Measurements from ENCODE around the gene CACNG4.

CACNG4 gene

DNA sequence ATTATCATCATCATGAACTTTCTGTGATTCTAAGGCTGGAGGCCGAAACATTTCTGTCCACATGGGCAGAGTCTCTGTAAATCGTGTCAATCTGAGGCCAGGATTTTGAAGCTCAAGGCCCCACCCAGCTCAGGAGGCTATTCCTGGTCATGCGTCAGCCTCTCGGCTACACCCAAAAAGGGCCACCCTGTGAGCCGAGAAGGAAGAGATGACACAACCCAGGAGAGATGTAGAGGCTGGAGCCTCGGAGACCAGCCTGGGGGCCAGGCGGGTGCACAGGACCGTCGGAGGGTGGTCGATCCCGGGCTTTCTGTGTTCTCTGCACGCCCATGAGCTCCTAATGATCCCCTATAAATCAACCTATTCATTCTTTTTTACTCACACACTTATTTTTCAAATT lies 78.8 kb downstream of the CACNG4 start:
- DNase-seq (ENCODE audit: low spot score): no peak

DNA sequence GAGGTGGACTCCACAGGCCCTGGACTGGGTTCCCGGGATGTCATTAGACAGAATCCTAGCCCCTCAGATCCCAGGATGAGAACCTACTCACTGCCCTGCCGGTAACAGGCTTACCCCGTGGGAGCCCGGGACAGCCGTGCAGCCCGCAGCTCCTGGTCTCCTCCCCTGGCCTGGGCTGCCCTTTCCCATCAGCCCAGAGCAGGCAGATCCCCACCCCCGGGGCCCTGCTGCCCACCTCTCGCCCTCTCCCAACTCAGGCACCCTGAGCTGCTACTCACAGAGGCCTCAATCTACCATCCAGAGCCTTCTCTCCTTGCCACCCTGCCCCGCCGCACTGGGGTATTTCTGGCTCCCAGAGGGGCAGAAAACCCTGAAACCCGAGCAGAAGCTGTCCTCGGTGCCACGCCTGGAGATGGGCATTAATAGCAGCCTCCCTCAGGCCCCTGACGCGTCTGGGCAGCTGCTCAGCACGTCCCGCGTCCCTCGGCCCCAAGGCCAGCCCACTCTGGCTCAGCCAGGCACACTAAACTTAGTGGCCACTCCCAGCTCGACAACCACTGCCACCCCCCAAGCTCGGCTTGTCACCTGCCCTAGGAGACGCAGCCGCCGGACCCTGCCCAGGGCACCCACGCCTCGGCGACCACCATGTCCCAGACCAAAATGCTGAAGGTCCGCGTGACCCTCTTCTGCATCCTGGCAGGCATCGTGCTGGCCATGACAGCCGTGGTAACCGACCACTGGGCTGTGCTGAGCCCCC lies 79.7 kb downstream of the CACNG4 start, which contains the start of gene CACNG1:
TSS of gene CACNG1 (plus strand) at position 539 of the 757 bp plus-strand sequence. CDS start at position 646, 107 bp downstream.
- no peak for DNase-seq (ENCODE audit: low spot score)

DNA sequence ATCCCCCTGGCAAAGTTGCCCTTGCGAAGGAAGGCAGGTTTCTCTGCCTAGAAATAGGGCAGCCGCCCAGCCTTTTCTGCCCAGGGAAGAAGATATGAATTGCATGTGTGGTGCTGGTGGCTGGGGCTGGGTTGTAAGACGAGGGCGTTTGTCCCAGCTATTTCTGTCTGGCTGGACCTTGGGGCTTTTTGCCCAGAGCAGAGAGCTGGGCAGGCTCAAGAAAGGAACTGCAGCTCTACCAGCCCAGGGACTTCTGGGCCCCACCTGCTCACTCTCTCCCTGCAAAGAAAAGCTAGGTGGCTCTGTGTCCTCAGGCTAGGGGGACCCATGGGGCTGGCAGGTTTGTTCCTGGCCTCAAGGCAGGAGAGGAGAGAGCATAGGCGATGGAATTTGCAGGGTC lies 80.4 kb downstream of the CACNG4 start:
- DNase-seq (ENCODE audit: low spot score): no peak

DNA sequence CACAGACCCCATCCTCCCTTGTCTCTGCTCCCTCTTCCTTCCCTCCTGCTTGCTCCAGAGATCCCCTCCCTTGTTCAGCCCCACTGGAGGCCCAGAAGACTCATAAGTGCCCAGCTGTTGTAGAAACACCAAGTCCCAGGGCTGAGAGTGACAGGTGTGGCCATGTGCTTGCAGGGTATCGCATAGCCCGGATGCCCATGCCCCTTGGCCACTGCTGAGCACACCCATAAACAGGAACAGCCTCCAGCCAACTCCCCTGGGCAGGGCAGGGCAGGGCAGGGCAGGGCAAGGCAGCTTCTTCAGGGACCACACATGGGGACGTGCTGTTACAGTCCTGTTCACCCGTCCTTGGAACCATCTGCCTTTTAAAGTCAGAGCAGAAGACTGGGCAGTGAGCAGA lies 81.9 kb downstream of the CACNG4 start:
- DNase-seq (ENCODE audit: low spot score): no peak

DNA sequence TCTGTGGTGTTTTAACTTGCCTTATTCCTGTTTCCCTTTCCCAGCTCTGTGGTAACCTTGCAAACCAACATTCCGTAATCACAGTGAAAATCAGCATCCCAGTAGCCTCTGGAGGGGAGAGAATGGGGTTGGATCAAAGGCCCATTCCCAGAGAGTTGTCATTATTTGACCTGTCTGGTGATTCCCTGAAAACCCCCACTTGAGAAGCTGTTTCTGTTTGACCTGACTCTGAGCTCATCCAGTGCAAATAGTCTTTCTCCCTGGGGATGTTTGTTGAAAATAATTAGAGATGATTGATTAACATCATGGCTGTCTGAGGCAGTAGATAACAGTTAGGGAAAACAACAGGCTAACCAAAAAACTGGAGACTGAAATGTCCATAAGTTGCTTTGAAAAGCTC lies 82.9 kb downstream of the CACNG4 start:
- DNase-seq (ENCODE audit: low spot score): no peak

DNA sequence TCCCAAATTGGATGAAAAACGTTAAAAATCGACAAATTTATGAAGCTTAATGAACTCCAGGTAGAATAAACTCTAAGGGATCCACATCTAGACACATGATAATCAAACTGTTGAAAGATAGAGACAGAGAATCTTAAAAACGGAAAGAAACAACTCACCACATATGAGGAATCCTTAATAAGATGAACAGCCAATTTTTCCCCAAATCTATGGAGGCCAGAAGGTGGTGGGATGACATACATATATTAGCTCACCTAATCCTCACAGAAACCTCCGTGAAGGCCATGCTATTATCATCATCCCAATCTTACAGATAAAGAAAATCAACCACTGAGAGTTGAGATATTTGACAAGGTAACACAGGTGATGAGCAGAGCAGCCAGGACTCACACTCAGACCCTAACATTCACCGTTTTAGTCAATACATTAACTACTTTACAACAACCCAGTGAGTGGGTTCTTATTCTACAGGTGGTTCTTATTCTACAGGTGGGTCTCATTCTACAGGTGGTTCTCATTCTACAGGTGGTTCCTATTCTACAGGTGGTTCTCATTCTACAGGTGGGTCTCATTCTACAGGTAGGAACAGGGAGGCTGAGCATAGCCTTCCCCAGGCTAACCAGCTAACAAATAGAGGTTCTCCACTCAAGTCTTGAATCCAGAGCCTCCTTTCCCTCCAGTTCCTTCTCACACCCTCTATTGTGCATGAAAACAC lies 84.7 kb downstream of the CACNG4 start:
- no peak for DNase-seq (ENCODE audit: low spot score)

DNA sequence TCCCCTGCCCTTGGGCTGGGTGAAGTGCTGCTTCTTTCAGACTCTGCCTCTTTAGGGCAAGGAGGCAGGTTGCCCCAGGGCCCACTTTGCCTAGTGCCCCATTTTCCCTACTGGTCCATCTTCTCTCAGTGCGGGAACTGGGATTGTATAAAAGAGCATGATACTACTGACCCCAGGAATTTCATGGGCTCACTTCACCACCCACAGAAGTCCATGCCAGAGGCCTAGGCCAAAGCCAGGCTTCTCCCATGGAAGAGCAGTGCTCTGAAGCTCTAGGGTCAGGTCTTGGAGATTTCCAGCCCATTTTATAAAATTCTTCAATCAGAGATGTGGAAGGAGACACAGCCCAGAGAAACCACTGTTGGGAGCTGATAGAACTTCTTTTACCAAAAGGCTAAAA lies 85.6 kb downstream of the CACNG4 start:
- no peak for DNase-seq (ENCODE audit: low spot score)

DNA sequence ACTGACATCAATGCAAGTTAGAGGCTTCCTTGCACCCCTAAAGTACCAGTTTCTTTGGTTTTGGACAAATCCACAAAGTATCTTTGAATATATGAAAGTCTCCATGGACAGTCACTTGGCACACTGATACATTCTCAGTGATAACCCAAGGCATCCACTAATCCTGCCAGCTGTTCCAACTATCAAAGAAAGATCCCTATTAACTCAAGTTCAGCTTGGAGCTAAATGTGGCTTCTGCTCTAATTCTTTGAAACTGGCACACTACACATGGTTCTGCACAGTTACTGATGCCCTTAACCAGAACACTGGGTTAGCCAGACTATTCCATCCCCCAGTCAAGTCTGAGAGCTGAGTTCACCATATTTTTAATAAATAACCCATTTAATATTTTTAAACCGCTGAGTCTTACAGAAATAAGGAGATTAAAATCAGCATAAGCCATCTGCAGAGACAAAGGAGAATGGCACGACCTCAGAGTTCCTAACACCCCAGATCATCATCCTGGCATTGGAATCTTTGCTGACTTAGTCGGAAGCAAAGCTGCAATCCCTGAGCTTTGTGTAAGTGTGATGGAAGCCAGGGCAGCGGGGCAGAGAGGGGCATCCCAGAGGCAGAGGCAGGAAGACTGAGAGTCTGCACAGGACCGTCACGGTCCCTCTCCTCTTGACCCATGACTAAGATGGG lies 86.1 kb downstream of the CACNG4 start:
- DNase-seq (ENCODE audit: low spot score): no peak

DNA sequence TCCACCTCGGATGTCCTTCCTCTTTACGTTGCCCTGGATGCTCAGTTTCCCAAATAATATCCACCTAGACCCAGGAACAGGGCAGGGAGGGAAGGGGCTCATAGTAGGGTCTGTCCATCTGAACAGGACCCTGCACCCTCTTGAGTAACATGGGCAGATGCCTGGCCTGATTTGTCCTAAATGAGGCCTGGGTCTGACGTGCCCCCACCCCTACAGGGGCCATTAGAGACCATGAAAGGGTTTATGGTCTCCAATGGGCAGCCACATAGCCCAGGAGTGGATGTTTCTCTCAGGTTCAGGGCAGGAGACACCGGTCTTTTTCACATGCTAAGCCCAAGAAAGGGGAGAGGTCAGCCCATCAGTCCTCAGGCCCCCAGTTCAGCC lies 86.6 kb downstream of the CACNG4 start:
- DNase-seq (ENCODE audit: low spot score): no peak

DNA sequence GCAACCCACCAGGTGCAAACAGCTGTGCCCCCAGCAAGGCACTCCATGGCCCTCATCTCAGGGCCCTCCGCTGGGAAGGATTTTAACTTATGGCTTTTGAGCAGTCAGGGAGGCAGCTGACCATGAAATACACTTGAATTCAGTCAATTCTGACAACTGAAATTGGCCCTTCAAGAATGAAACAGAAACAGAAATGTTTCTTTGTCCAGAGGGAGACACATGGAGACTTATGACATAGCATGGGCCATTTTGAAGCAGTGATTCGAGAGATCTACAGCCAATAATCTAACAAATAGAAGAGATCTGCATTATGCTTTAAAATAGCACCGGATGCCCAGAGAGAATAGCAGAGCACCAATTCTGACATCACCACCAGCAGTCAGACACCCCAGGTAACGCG lies 87.3 kb downstream of the CACNG4 start:
- no peak for DNase-seq (ENCODE audit: low spot score)

DNA sequence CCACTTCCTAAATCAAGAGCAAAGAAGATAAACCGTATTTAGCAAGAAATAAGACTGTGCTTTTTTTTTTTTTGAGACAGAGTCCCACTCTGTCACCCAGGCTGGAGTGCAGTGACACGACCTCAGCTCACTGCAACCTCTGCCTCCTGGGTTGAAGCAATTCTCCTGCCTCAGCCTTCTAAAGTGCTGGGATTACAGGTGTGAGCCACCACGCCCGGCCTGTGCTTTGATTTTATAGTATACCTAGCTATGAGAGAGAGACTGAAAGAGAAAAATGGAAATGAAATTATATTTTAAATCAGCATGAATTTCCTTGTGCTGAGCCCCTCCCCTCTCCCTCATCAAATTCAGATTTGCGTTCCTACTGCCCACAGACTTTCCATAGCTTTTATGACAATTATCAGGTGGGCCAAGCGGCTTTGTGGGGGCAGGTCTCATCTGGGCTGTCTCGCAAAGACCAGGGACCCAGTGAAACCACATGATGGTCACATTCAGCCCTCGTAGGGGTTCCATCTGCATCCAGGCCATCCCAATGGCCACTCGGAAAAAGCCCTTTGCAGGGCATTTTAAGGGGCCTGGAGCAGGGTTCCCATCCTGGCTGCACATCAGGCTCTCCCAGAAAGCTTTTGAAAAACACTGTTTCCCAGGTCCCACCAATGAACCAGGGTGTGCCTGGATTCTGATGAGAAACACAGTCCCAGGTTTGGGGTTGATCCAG lies 88.4 kb downstream of the CACNG4 start:
- no peak for DNase-seq (ENCODE audit: low spot score)

DNA sequence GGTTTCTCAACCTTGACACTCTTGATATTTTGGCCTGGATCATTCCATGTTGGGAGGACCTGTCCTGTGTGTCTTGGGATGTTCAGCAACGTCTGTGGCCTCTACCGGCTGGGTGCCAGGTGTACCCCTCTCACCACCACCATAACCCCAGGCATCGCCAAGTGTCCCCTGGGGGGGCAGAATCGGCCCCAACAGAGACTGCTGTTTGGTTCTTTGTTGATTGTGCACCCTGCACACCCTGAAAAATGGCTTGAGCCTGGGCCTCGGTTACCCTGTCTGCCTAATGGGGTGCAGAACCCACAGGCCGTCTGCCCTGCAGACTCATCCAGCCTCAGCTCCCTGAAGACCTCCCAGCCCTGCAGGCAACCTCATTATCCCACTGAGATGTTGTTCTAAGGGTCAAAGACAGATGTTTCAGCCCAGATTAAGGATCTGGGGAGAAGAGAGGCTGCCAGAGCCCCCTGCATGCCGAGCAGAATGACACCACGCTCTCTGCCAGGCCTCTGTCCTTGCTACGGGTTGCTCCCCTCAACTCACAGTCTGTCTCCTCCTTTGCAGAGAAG lies 89.0 kb downstream of the CACNG4 start:
- no peak for DNase-seq (ENCODE audit: low spot score)

DNA sequence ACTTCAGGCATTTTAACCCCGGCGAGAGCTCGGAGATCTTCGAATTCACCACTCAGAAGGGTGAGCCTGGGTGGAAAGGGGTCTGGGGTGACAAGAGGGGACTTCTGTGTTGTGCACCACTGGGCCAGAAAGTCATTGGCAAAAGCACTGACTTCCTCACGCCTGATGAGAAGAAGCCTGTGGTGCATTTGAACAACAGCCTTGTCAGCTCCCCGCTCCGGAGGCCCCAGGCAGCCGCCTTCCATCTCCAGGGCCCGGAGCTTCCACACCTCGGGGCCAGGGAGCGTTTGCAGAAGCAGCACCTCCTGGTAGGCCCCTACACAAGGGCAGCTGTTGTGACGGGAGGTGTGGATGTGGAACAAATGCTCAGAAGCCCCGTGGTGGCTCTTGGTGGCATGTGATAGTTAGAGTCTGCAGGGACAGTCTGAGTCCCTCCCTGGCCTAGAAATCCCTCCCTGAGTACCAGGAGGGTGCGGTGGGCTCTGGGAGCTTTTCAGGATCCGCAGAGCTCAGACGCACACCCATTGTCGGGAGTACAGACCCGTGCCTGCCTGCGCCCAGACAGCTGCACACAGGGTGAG lies 89.6 kb downstream of the CACNG4 start:
- DNase-seq (ENCODE audit: low spot score): no peak

DNA sequence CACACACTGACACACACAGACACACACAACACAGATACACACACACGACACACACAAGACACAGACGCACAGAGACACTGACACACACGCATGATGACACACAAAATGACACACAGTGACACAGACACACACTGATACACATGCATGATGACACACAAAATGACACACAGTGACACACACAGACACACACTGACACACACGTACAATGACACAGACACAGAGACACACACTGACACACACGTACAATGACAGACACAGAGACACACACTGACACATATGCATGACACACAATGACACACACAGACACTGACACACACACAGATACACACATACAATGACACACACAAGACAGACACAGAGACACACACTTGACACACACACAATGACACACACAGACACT lies 90.1 kb downstream of the CACNG4 start:
- DNase-seq (ENCODE audit: low spot score): no peak

DNA sequence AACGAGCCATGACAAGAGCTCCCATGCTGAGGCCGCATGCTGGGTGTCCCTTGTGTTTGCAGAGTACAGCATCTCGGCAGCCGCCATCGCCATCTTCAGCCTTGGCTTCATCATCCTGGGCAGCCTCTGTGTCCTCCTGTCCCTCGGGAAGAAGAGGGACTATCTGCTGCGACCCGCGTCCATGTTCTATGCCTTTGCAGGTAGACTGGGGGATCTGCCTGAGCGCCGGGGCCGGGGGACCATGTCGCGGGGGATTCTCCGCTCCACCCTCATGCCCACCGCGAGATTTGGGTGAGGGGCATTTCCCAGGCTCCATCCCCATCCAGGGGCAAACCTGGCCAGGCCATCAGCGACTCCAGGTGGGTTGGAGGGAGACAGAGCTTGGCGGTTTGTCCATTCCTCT lies 90.5 kb downstream of the CACNG4 start:
- no peak for DNase-seq (ENCODE audit: low spot score)

DNA sequence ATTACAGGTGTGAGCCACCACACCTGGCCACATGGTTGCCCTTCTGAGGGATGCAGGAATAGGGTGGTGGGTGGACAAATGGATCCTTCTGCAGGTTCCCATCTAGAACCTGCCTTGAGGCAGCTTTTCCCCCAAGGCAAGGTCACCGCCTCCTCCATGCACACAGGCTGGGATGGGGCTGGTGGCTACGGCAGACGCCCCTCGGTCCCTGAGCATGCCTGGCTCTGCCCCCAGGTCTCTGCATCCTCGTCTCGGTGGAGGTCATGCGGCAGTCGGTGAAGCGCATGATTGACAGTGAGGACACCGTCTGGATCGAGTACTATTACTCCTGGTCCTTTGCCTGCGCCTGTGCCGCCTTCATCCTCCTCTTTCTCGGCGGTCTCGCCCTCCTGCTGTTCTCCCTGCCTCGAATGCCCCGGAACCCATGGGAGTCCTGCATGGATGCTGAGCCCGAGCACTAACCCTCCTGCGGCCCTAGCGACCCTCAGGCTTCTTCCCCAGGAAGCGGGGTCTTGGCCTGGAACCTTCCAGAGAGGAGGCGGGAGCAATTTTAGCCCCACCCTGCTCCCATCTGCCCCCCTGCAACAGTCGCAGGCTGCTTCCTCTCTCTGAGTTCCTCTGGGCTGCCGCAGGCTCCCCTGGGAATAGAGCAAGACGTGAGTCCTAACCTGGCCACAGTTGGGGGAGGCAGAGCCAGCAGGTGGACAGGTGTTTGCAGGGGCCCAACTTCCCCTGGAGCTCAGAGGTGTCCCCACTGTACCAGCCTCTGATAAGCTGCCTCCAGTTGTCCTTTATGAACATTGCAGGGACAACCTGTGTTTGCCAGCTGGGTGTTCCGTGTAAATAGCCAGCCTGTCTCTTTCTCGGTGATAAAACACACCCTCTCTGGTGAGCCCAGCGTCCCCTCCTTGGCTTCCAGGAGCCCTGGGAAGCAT lies 91.6 kb downstream of the CACNG4 start:
- DNase-seq (ENCODE audit: low spot score): no peak

DNA sequence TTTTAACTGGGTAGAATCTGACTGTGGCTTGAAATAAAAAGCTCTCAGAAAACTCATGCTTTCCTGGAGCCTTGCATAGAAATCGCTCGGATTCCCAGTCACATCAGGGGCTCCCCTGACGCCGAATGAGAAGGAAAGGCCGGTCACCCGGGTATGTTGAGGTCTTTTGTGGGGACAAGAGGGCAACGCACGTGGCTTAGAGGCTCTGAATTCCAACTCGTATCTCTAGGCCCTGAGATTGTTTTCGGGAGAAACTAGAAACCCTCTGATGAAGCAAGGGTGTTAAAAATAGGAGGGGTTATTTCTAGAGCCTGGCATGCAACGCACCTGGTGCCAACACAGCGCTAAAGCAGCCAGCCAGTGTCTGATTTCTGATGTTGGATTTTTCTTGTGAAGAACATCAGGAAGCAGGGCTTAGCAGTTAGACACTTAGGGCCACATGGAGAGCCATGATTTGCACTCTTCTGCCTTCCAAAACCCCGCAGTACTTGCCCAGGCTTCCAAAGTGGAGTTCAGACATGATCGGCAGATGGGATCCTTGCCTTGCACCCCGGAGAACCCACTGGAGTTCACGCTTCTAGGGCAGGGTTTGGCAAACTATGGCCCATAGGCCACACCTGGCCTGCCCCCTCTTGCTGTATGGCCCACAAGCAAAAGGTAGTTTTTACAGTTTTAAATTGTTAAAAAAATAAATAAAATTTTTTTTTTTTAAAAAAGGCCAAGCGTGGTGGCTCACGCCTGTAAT lies 92.4 kb downstream of the CACNG4 start:
- DNase-seq (ENCODE audit: low spot score): no peak

DNA sequence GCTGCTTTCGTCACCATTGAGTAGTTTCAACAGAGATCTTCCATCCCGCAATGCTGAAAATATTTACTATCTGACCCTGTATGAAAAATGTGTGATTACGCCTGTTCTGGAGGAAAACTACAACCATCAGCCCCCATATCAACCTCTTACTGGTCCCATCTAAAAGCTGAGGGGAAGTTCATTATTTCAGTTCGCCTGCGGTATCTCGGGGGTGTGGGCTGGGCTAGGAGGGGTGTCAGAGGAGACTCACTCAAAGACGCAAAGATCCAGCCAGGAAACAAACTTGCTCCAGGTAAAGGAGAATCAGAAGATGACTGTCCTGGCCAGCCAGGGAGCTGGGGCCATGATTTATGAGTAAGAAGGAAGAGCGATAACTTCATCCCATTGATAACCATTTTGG lies 93.5 kb downstream of the CACNG4 start:
- no peak for DNase-seq (ENCODE audit: low spot score)

DNA sequence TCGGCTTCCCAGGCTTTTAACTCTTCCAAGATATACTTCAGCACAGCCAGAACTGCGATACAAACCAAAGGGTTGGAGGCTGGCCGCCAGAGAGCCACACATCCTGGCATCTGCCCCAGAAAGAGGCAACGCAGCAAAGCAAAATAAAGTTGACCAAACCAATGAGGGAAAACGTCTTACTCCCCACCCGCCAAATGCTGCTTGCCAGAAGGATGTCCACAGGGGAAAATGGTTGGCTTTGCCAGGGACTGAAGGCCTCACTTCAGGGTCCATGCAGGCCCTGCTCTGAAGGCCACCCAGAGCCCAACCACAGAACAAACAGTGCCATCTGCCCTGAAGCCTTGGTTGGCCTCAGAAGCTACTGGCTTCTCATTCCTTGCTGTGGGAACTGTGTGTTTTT lies 94.9 kb downstream of the CACNG4 start:
- no peak for DNase-seq (ENCODE audit: low spot score)

DNA sequence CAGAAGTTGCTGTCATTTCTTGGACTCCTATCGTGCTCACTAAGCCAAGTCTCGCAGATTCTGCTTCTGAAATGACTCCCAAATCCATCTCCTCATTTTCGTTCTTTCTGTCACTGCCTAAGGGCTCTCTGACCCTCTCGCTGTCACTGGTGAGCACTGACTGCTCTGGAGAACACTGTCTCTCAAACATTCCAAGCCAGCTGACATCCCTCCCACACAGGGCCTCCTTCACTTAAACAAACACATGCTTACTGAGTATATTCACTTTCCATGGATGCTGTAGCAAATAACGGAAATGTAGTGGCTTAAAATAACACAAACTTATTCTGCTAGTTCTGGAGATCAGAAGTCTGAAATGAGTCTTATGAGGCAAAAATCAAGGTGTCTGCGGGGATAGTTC lies 98.6 kb downstream of the CACNG4 start:
- no peak for DNase-seq (ENCODE audit: low spot score)

Measured in putamen (tissue), 1 donor.